GM18526 (cell line): Measurements from ENCODE around the gene CISD2.

Experiments
- POLR2A ChIP-seq: IDR thresholded peaks from 3 replicates; pipeline ENCODE4 v1.6.1; 2011; ENCODE audit not compliant: insufficient read length; ENCODE audit errors: extremely low read depth

The CISD2 gene

GRCh38 chr4:102878901-102879300, 10.1 kb downstream of the CISD2 start:
- no peak for TF ChIP-seq POLR2A

DNA sequence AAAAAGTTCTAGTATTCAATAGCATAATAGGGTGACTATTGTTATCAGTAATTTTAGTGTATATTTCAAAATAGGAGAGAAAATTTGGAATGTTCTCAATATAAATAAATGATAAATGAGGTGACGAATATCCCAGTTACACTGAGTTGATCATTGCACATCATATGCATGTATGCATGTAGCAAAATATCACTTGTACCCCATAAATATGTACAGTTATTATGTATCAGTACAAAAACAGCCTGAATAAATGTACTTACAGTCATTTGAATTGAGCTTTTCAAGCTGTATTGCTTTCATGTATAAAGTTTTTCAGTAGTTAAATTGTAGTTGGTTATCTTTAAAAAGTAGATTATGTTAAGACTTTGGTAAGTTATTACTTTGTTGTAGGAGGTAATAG, 12.6 kb downstream of the CISD2 start:
- TF ChIP-seq POLR2A, result no peak

DNA sequence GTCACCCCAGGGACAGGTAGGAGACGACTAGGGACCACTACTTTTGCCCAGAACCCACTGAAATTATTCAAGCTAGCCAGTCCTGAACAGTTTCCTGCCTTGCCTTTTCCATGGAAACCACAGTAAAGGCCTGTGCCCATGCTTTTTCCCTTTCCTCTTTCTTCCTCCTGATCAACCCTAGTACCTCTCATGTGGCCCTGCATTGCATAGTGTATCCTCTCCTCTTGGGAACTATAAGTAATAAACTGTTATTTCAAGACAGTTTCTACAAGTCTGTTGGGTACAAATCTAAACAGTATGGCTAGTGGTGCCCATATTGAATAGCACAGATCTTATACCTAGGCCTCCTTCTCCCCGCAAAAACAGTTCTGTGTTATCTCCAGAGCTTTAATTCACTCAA, 14.5 kb downstream of the CISD2 start:
- TF ChIP-seq POLR2A, result no peak

DNA sequence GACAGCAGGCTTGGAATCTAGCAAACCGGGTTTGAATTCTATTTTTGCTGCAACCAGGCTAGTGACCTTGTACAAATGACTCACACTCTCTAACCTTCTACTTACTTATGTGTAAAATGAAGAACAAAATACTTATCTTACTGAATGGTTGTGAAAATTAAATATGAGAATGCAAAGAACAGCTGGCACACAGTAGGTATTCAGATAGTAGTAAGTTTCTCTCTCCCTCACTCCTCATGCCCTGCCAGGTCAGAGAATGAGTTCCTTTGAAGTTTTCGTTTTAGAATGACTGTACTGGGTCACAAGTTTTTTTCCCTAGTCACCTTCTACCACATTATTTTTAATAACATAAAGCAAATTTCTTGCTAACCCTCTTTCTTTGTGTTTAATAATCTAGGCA, 33.0 kb downstream of the CISD2 start:
- no peak for TF ChIP-seq POLR2A

GRCh38 chr4:102918859-102919258, 50.1 kb downstream of the CISD2 start:
- no peak for TF ChIP-seq POLR2A

DNA sequence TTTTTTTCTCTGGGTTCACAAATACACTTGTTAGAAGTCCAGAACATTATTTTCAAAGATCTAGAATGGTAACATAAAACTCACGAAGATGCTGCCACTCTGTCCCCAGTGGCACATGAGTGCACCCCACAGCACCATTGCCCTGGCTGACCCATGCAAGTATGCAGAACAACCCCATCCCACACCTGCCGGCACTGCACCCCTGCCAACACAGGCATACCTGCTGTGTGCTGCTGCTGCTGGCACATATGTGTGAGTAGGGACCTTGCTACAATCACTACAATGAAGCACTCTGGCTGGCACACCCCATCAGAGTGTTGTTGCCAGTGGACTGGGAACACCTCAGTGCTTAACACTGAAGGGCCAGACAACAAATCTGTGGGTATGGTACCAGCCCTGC, 66.9 kb downstream of the CISD2 start:
- no peak for TF ChIP-seq POLR2A
